ENCODE results near the gene UBTF. TPM values are rescaled to one million over a fixed set of nuclear protein-coding genes. Genes with fewer than 3 reads are reported as not detected.

The UBTF gene
- total and polyA plus RNA-seq, 9 of the 15 experiments (the other 6 are each of a cell fraction or from before 2014, with no cell fraction given) = 1.2 to 113 (median 83.6) TPM

DNA sequence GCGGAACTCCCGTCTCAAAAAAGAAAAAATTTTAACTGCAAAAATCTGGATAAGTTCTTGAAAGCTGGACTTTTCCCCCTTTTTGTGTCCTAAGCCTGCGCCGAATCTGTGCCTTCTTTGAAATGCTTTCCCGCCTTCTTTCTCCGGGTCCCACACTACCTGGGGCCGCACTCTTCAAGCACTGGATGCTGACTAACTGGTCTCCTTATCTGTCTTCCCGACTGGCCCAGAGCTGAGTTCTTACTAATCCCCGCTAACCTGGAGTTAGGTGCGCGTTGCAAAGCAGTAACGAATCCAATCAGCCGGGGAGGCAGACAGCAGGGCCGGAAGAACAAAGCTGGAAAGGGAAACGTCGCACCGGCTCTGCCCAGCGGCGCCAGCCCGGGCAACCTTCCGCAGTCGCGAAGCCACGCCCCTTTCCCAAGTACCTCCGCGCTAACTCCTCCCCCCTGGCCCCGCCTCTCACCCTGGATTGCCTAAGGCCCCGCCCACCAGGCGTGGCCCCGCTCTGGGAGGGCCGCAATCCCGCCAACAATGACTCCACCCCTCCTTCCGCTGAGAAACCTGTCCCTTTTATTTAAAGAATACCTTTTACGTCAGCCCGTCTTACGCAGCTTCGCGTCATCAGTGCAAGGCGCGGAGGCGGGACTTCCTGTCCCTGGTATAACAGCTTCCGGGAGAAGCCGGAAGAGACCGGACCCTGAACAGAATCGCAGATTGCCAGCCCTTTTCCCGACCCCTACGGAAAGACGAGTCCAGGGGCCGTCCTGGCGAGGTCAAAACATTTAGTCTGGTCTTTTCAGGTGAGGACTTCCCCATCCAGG, 33.0 kb downstream of the UBTF start, which contains the start of gene TMUB2 (continued):
- peak; percentile 75; the same call in 1 of the 2 replicates for TF ChIP-seq ZNF589 (CRISPR knock-in tag; IDR thresholded peaks at IDR 0.05; ENCODE audit: low read depth)
- peak; percentile 71 for TF ChIP-seq KDM5B (IDR thresholded peaks at IDR 0.05; ENCODE audit: insufficient replicate concordance, low read depth, low read length)
- TF ChIP-seq ESRRA (IDR thresholded peaks at IDR 0.05; ENCODE audit: borderline replicate concordance, low read depth) = peak; percentile 46
- no peak for TF ChIP-seq BDP1 (IDR thresholded peaks at IDR 0.05; ENCODE audit: insufficient read depth, insufficient read length)
- TF ChIP-seq, protein P1, sequence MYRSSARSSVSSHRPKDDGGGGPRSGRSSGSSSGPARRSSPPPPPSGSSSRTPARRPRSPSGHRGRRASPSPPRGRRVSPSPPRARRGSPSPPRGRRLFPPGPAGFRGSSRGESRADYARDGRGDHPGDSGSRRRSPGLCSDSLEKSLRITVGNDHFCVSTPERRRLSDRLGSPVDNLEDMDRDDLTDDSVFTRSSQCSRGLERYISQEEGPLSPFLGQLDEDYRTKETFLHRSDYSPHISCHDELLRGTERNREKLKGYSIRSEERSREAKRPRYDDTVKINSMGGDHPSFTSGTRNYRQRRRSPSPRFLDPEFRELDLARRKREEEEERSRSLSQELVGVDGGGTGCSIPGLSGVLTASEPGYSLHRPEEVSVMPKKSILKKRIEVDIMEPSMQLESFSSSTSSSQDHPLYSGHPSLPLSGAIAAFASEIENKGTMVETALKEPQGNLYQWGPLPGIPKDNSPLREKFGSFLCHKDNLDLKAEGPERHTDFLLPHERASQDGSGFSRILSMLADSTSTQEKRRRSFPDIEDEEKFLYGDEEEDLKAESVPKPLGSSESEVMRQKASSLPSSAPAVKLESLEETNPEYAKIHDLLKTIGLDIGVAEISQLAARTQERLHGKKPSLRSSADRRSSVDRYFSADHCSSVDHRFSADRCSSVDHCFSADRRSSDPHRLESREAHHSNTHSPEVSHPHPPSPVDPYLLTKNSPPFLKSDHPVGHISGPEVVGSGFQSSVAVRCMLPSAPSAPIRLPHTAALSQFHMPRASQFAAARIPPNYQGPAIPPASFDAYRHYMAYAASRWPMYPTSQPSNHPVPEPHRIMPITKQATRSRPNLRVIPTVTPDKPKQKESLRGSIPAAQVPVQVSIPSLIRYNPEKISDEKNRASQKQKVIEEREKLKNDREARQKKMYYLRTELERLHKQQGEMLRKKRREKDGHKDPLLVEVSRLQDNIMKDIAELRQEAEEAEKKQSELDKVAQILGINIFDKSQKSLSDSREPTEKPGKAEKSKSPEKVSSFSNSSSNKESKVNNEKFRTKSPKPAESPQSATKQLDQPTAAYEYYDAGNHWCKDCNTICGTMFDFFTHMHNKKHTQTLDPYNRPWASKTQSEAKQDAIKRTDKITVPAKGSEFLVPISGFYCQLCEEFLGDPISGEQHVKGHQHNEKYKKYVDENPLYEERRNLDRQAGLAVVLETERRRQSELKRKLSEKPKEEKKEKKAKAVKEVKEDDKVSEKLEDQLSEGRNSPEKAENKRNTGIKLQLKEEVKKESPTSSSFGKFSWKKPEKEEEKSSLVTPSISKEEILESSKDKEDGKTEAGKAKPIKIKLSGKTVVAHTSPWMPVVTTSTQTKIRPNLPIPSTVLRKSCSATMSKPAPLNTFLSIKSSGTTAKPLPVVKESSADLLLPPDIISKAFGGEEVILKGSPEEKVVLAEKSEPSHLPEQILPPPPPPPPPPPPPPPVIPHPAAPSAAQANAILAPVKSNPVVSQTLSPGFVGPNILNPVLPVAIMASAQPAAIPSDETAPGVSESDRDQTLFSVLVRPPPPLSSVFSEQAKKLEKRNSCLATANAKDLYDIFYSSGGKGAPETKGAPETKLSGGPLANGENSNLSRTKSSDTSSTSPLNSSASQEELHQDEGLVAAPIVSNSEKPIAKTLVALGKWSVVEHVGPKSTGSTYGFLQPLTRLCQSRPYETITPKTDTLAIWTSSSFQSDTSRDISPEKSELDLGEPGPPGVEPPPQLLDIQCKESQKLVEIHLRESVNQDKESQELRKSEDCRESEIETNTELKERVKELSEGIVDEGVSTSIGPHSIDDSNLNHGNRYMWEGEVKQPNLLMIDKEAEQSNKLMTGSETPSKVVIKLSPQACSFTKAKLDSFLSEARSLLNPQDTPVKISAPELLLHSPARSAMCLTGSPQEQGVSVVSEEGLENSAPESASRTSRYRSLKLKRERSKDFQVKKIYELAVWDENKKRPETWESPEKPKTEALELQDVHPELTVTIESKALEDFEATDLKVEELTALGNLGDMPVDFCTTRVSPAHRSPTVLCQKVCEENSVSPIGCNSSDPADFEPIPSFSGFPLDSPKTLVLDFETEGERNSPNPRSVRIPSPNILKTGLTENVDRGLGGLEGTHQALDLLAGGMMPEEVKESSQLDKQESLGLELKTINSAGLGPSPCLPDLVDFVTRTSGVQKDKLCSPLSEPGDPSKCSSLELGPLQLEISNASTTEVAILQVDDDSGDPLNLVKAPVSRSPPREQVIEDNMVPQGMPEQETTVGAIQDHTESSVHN (IDR thresholded peaks at IDR 0.05; ENCODE audit: borderline replicate concordance in 1 of 2, low read depth in 1 of 2) = no peak
- no peak for TF ChIP-seq ZFP30 (CRISPR knock-in tag; IDR thresholded peaks at IDR 0.05; ENCODE audit: borderline replicate concordance)
- no peak for TF ChIP-seq MYNN (IDR thresholded peaks at IDR 0.05)
- no peak for TF ChIP-seq MYNN (CRISPR knock-in tag; IDR thresholded peaks at IDR 0.05)
- TF ChIP-seq CREM (IDR thresholded peaks at IDR 0.05; ENCODE audit: low read depth) = peak; percentile 99
- peak; percentile 99 for TF ChIP-seq GABPA (tag; conservative IDR thresholded peaks at IDR 0.05; ENCODE audit: low read depth)
- peak; percentile 60; the same call in 1 of the 2 replicates for TF ChIP-seq SOX6 (IDR thresholded peaks at IDR 0.05)
- no peak for TF ChIP-seq DIDO1 (tag; IDR thresholded peaks at IDR 0.05; ENCODE audit: low read depth)
- no peak for TF ChIP-seq RBM22 (IDR thresholded peaks at IDR 0.05; ENCODE audit: low read depth, low read length, poor library complexity, severe bottlenecking)
- TF ChIP-seq ZNF253 (CRISPR knock-in tag; conservative IDR thresholded peaks at IDR 0.05) = no peak
- TF ChIP-seq MCM2 (IDR thresholded peaks at IDR 0.05; ENCODE audit: low read depth) = no peak
- TF ChIP-seq, protein P2, sequence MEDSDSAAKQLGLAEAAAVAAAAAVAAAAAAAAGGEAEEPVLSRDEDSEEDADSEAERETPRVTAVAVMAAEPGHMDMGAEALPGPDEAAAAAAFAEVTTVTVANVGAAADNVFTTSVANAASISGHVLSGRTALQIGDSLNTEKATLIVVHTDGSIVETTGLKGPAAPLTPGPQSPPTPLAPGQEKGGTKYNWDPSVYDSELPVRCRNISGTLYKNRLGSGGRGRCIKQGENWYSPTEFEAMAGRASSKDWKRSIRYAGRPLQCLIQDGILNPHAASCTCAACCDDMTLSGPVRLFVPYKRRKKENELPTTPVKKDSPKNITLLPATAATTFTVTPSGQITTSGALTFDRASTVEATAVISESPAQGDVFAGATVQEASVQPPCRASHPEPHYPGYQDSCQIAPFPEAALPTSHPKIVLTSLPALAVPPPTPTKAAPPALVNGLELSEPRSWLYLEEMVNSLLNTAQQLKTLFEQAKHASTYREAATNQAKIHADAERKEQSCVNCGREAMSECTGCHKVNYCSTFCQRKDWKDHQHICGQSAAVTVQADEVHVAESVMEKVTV (CRISPR knock-in tag; IDR thresholded peaks at IDR 0.05) = no peak

All from K562 (cell line).